Adrenal gland (tissue), 12 donors: Measurements from ENCODE around the gene HSPB9. TPM values are rescaled to one million over a fixed set of nuclear protein-coding genes. Genes with fewer than 3 reads are reported as not detected.

Experiments used
- DNase-seq, 7 donors: peaks; one replicate each; pipeline ENCODE4 v3.0.0-alpha.2; 2019 to 2020
- H3K27ac ChIP-seq, 5 donors: fragments of 200-600 bp; sonication (generic) in 4 of 5; 1 replicate in 3 of 5; 2 replicates in 2 of 5; pipeline versions ENCODE4 v1.5.1 to v1.8.0; 2016 to 2020; ENCODE audit warnings: mild to moderate bottlenecking in 1 of 5
- H3K27me3 ChIP-seq: fragments of 200-600 bp; 2 replicates; pipeline ENCODE4 v1.8.0; 2021
- H3K36me3 ChIP-seq, 2 donors: fragments of 200-600 bp; replicated peaks in 1 of 2; 1 replicate in 1 of 2; 2 replicates in 1 of 2; pipeline versions ENCODE4 v1.5.1 to v1.8.0; 2018 to 2022
- H3K4me1 ChIP-seq, 2 donors: fragments of 200-600 bp; replicated peaks in 1 of 2; 1 replicate in 1 of 2; 2 replicates in 1 of 2; pipeline versions ENCODE4 v1.5.1 to v1.8.0; 2018 to 2021
- H3K4me3 ChIP-seq, 4 donors: fragments of 200-600 bp; sonication (generic) in 3 of 4; one replicate each; pipeline ENCODE4 v1.5.1; 2016 to 2018
- H3K9me3 ChIP-seq, 3 donors: fragments of 200-600 bp; sonication (generic) in 1 of 3; replicated peaks in 1 of 3; 1 replicate in 2 of 3; 2 replicates in 1 of 3; pipeline versions ENCODE4 v1.5.1 to v1.8.0; 2016 to 2021
- CTCF ChIP-seq, 6 experiments: fragments of 450-650 bp in 4 of 6; fragments of 200-600 bp in 2 of 6; sonication (generic) in 1 of 6; IDR thresholded peaks; 1 replicate in 5 of 6; 2 replicates in 1 of 6; pipeline versions ENCODE4 v1.5.1 to v1.8.0; 2016 to 2021; ENCODE audit warnings: antibody characterized with exemption in 6 of 6, mild to moderate bottlenecking in 2 of 6, moderate library complexity in 1 of 6
- POLR2A ChIP-seq, 2 donors: fragments of 450-650 bp; IDR thresholded peaks; one replicate each; pipeline ENCODE4 v1.6.1; 2017; ENCODE audit warnings: antibody characterized with exemption in 2 of 2, mild to moderate bottlenecking in 2 of 2, moderate library complexity in 1 of 2
- WGBS, 4 donors: extraction: QIAGEN DNeasy Blood & Tissue Kit in 2 of 4; methylation state at CpG; one replicate each; pipeline versions ENCODE4 v1.1.5 to v1.1.7; 2013 to 2017; 5-methylcytosine and 5-hydroxymethylcytosine counted together
- intact Hi-C, 2 donors: fragments of 100-400 bp; cut with DNase I; formaldehyde crosslinking; loops; one replicate each; pipeline versions ENCODE4 v1.14.1 to v1.15.0; 2022 to 2023
- polyA plus RNA-seq, 3 donors: library from polyadenylated mRNA; stranded (reverse); fragments of 200-250 nt in 2 of 3; fragments of 350-450 nt in 1 of 3; fragmentation: Illumina TruSeq in 1 of 3; extraction: RNeasy Lipid Tissue Mini Kit (QIAGEN cat#74804) in 1 of 3; gene quantifications; one replicate each; pipeline ENCODE4 v1.2.3, GENCODE V29; 2013 to 2014
- total RNA-seq, 9 donors: library from RNA; depleted of rRNA in 4 of 9; stranded (reverse); fragments of >200 nt in 4 of 9; fragments of 120-200 nt in 1 of 9; fragmentation: NEBNext Ultra II Directional in 1 of 9; extraction: Animal tissue kit (Norgen Biotek cat#: 25700) in 1 of 9; gene quantifications; one replicate each; pipeline versions ENCODE4 v1.1.0 to v1.2.4, GENCODE V29; 2013 to 2023
- donor health status: healthy with polysubstance abuse.
- donor health status: Bipolar disorder and iron deficiency.
- donor health status: DM: yes; HTN: yes; CAD: no.
- donor health status: DM: no; HTN: no; CAD: no.
- donor health status: DM: no; HTN: no; CAD: no.
- donor health status: DM: yes; HTN: yes; CAD: no.

Gene HSPB9
- total and polyA plus RNA-seq, 12 donors: 0.14 to 0.72 (median 0.20) TPM; not detected in 5

- H3K4me1 ChIP-seq: peaks cover 25 to 33% of the 10 kb centered on the region in 2 donors
- no peak overlapping the region for H3K27ac ChIP-seq
- 77 to 92% (median 87%) methylated on average over 2 to 3 of the region's 3 CpGs for WGBS, 4 donors
- no peak overlapping the region for H3K4me3 ChIP-seq
- TF ChIP-seq POLR2A (IDR thresholded peaks at IDR 0.05): no peak
- no peak for TF ChIP-seq CTCF (IDR thresholded peaks at IDR 0.05)
- no peaks in the 10 kb centered on the region for H3K27me3 ChIP-seq
- intact Hi-C loops: loop anchor here in 1 of 2 donors (5.0 kb wide), 1 partner anchor 55 kb away; the partner anchor contains the start of gene KCNH4
- DNase-seq: no peak
- H3K36me3 ChIP-seq: peaks cover 0 to 53% of the 10 kb centered on the region in 2 donors
- no peaks in the 10 kb centered on the region for H3K9me3 ChIP-seq
These were observed 4.2 kb downstream of the HSPB9 start for GRCh38 chr17:42126836-42127235.

- Histone ChIP-seq H3K4me1 (peaks cover 27 to 38% of the 10 kb centered on the region in 2 donors), H3K27ac (no peak overlapping the region), H3K9me3 (no peaks in the 10 kb centered on the region), H3K4me3 (no peak overlapping the region), H3K36me3 (peaks cover 0 to 53% of the 10 kb centered on the region in 2 donors), H3K27me3 (no peaks in the 10 kb centered on the region)
- no peak for DNase-seq
- TF ChIP-seq POLR2A (IDR thresholded peaks at IDR 0.05) (no peak), CTCF (IDR thresholded peaks at IDR 0.05) (no peak)
- intact Hi-C loops: loop anchor here in 1 of 2 donors (5.0 kb wide), 1 partner anchor 55 kb away; the partner anchor contains the start of gene KCNH4
- 84 to 97% (median 94%) methylated on average over 6 of the region's 6 CpGs for WGBS, 4 donors
These were observed 4.8 kb downstream of the HSPB9 start for GRCh38 chr17:42127414-42127813.

DNA sequence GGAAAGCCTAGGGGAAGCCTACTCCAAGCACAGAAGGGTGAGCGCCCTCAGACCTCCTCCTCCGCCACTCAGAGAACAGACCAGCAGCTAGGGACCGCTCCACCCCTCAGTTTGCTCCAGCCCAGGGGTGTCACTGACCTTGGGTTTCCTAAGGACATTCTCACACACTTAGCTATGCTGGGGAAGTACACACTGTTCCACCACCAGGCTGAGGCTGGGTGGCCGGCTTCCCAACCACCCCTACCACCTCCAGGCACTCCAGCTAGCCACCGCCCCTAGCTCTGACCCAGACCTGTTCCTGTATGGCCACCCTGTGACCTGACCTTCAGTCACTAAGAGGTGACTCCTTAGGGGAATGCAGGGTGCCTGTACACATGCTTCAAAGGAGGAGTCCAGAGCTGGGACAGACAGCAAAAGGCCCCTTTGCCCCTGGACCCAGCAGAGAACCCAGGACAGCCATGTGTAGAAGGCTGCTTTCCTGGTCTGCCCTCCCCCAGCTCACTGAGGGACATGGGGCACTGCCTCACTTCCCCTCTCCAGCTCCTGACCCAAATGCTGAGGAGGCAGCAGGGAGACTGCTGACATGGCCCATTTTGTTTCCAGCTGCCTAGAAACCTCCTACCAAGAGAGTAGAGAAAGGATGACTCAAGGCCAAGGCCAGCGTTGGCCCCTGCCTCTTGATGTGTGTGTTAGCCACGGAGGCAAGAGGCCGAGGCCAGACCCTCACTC lies 6.7 kb downstream of the HSPB9 start:
- H3K27me3 ChIP-seq: no peaks in the 10 kb centered on the region
- H3K4me3 ChIP-seq: no peak overlapping the region
- WGBS, 4 donors: 46 to 51% (median 50%) methylated on average over 5 to 8 of the region's 8 CpGs
- intact Hi-C loops: loop anchor here in 1 of 2 donors (5.0 kb wide), 1 partner anchor 53 kb away; the partner anchor contains the start of gene KCNH4
- peak in 6 of 7 donors; percentile 60 to 82 (median 71) for DNase-seq
- peaks cover 0 to 53% of the 10 kb centered on the region in 2 donors for H3K36me3 ChIP-seq
- TF ChIP-seq POLR2A (IDR thresholded peaks at IDR 0.05): no peak
- peak in 2 of 6 experiments; percentile 6 to 26 for TF ChIP-seq CTCF (IDR thresholded peaks at IDR 0.05)
- peak overlapping the region; percentile 63 to 93 (median 68) for H3K27ac ChIP-seq
- H3K9me3 ChIP-seq: no peaks in the 10 kb centered on the region
- H3K4me1 ChIP-seq: peaks cover 43 to 55% of the 10 kb centered on the region in 2 donors

DNA sequence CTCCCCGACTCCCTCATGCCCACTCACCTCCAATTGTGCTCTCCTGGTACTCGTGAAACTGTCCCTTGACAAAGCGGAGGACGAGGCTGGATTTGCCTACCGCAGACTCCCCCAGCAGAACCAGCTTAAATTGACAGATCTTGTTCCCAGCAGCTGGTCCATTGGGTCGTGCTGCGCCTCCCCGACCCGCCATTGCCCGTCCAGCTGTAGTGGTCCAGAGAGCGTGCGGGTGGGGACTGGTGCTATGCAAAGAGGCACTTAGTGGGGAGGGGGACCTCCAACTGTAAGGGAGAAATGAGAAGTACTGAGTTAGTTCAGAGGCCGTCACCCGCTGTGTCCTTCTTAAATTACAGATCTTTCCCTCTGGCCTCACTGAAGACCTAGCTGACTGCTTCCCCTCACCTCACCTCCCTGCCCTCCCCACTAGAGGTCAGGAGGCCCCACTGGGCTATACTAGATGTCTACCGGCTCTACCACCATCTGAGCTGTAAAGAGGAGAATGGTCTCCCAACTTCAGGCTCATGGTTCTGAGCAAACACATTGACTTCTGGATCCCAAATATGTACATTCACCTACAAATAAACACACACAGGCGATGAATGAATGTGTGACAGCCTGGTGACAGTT lies 7.8 kb downstream of the HSPB9 start:
- Histone ChIP-seq H3K9me3 (no peaks in the 10 kb centered on the region), H3K27me3 (no peaks in the 10 kb centered on the region), H3K36me3 (peaks cover 0 to 49% of the 10 kb centered on the region in 2 donors), H3K4me1 (peaks cover 49 to 67% of the 10 kb centered on the region in 2 donors), H3K4me3 (no peak overlapping the region), H3K27ac (peak overlapping the region in 4 of 5 donors; percentile 63 to 93 (median 75))
- DNase-seq: no peak
- no peak for TF ChIP-seq CTCF (IDR thresholded peaks at IDR 0.05)
- TF ChIP-seq POLR2A (IDR thresholded peaks at IDR 0.05): no peak
- intact Hi-C loops: no loop called here
- WGBS, 4 donors: 84 to 89% (median 88%) methylated on average over 9 to 16 of the region's 16 CpGs
